Stimulated activated CD8-positive, alpha-beta memory T cell treated with anti-CD3 and anti-CD28 coated beads, Interleukin-15, amount 100 ng/mL, for 4 hours (primary cell): ENCODE results near the gene ROPN1L.
"Not testable (repeated sequence)": the region's sequence is repeated elsewhere in the genome, so short reads cannot be mapped to it uniquely, and the experiment has no call there.

Source experiments
- DNase-seq, 2 donors: peaks; one replicate each; pipeline ENCODE4 v3.0.0-alpha.2; 2020; ENCODE audit warnings: low read depth in 2 of 2

ROPN1L gene

GRCh38 chr5:10478436-10478835 is 36.8 kb downstream of the ROPN1L start:
- no peak for DNase-seq

GRCh38 chr5:10479154-10479721 is 37.6 kb downstream of the ROPN1L start:
- no peak for DNase-seq

GRCh38 chr5:10480237-10480985 is 38.7 kb downstream of the ROPN1L start:
- no peak for DNase-seq

- no peak for DNase-seq
These were observed 39.7 kb downstream of the ROPN1L start for GRCh38 chr5:10481241-10481935.

GRCh38 chr5:10482791-10483530 is 41.3 kb downstream of the ROPN1L start:
- no peak for DNase-seq

GRCh38 chr5:10484774-10485141 is 43.1 kb downstream of the ROPN1L start:
- DNase-seq = no peak

GRCh38 chr5:10485142-10485795 is 43.6 kb downstream of the ROPN1L start:
- no peak for DNase-seq

GRCh38 chr5:10485897-10486296 is 44.2 kb downstream of the ROPN1L start:
- DNase-seq = no peak

- DNase-seq = no peak
These were observed 45.0 kb downstream of the ROPN1L start for GRCh38 chr5:10486511-10487344.

GRCh38 chr5:10488144-10488543 is 46.5 kb downstream of the ROPN1L start:
- DNase-seq = no peak

GRCh38 chr5:10489810-10490426 is 48.2 kb downstream of the ROPN1L start:
- no peak for DNase-seq

- DNase-seq = no peak
These were observed 49.4 kb downstream of the ROPN1L start for GRCh38 chr5:10490927-10491672.

- DNase-seq = no peak
These were observed 50.0 kb downstream of the ROPN1L start for GRCh38 chr5:10491673-10492026.

GRCh38 chr5:10493884-10494283 is 52.2 kb downstream of the ROPN1L start:
- no peak for DNase-seq

- DNase-seq = not testable (repeated sequence)
These were observed 52.8 kb downstream of the ROPN1L start for GRCh38 chr5:10494497-10494896.

- DNase-seq = no peak
These were observed 55.9 kb downstream of the ROPN1L start for GRCh38 chr5:10497554-10497953.

GRCh38 chr5:10498350-10498749 is 56.7 kb downstream of the ROPN1L start:
- DNase-seq = no peak

- DNase-seq = no peak
These were observed 57.4 kb downstream of the ROPN1L start for GRCh38 chr5:10499066-10499465.

GRCh38 chr5:10499776-10500175 is 58.1 kb downstream of the ROPN1L start:
- no peak for DNase-seq

GRCh38 chr5:10500669-10501068 is 59.0 kb downstream of the ROPN1L start:
- no peak for DNase-seq
